CD14-positive monocyte (primary cell): ENCODE measurements around the gene S100A13. TPM values are rescaled to one million over a fixed set of nuclear protein-coding genes. Genes with fewer than 3 reads are reported as not detected.

Source experiments
- DNase-seq, 3 donors: peaks; one replicate each; pipeline ENCODE4 v3.0.0-alpha.2; 2011 to 2022
- H2AFZ ChIP-seq: 2 replicates; pipeline ENCODE4 v1.6.0; 2012; ENCODE audit warnings: mild to moderate bottlenecking, low read depth, low read length, inconsistent platforms; ENCODE audit not compliant: insufficient read depth, poor library complexity, severe bottlenecking
- H3K27ac ChIP-seq, 2 donors: 1 replicate in 1 of 2; 2 replicates in 1 of 2; pipeline ENCODE4 v1.5.1; 2012 to 2013; ENCODE audit warnings: low read length in 2 of 2, control low read depth in 1 of 2, inconsistent platforms in 1 of 2, low read depth in 1 of 2, mild to moderate bottlenecking in 1 of 2
- H3K27me3 ChIP-seq, 2 donors: one replicate each; pipeline versions ENCODE4 v1.6.0 to v1.6.1; 2011 to 2013; ENCODE audit warnings: low read length in 2 of 2; ENCODE audit not compliant: control insufficient read depth in 2 of 2, insufficient read depth in 2 of 2
- H3K36me3 ChIP-seq, 2 donors: replicated peaks in 1 of 2; 1 replicate in 1 of 2; 2 replicates in 1 of 2; pipeline versions ENCODE4 v1.5.1 to v1.6.1; 2012 to 2013; ENCODE audit warnings: low read length in 2 of 2, control low read depth in 1 of 2, inconsistent platforms in 1 of 2, mild to moderate bottlenecking in 1 of 2; ENCODE audit not compliant: insufficient read depth in 2 of 2, control insufficient read depth in 1 of 2
- H3K4me1 ChIP-seq, 2 donors: 1 replicate in 1 of 2; 2 replicates in 1 of 2; pipeline versions ENCODE4 v1.5.1 to v1.6.1; 2012 to 2013; ENCODE audit warnings: low read length in 2 of 2, control low read depth in 1 of 2, inconsistent platforms in 1 of 2, mild to moderate bottlenecking in 1 of 2, moderate library complexity in 1 of 2; ENCODE audit not compliant: insufficient read depth in 2 of 2, control insufficient read depth in 1 of 2
- H3K4me2 ChIP-seq: replicated peaks from 2 replicates; pipeline ENCODE3; 2012; ENCODE audit warnings: low read length, moderate library complexity, mild to moderate bottlenecking; ENCODE audit not compliant: poor library complexity, severe bottlenecking; ENCODE audit errors: extremely low read depth
- H3K4me3 ChIP-seq, 3 experiments: fragments of 200-600 bp in 1 of 3; sonication (generic) in 1 of 3; replicated peaks in 1 of 3; 1 replicate in 2 of 3; 2 replicates in 1 of 3; pipeline ENCODE4 v1.5.1; 2011 to 2013; ENCODE audit warnings: low read length in 3 of 3, mild to moderate bottlenecking in 3 of 3, control low read depth in 2 of 3, low read depth in 2 of 3, inconsistent platforms in 1 of 3, moderate library complexity in 1 of 3
- H3K79me2 ChIP-seq: 2 replicates; pipeline ENCODE4 v1.6.0; 2012; ENCODE audit warnings: mild to moderate bottlenecking, control low read depth, inconsistent platforms, low read length, moderate library complexity; ENCODE audit not compliant: insufficient read depth
- H3K9ac ChIP-seq: 2 replicates; pipeline ENCODE4 v1.6.0; 2017; ENCODE audit warnings: low read length, mild to moderate bottlenecking; ENCODE audit not compliant: insufficient read depth, poor library complexity, severe bottlenecking
- H3K9me3 ChIP-seq, 2 donors: replicated peaks in 1 of 2; 1 replicate in 1 of 2; 2 replicates in 1 of 2; pipeline versions ENCODE4 v1.5.1 to v1.6.1; 2012 to 2013; ENCODE audit warnings: low read length in 2 of 2, control low read depth in 1 of 2; ENCODE audit not compliant: control insufficient read depth in 1 of 2, insufficient read depth in 1 of 2
- H4K20me1 ChIP-seq: 2 replicates; pipeline ENCODE4 v1.6.0; 2012; ENCODE audit warnings: mild to moderate bottlenecking, low read length, control low read depth, moderate library complexity; ENCODE audit not compliant: insufficient read depth
- H3K27ac Mint-ChIP-seq, 7 donors: one replicate each; pipeline ENCODE4 v1.8.0; 2020; ENCODE audit warnings: mild to moderate bottlenecking in 7 of 7, mixed read lengths in 7 of 7, moderate library complexity in 6 of 7, inconsistent platforms in 2 of 7
- H3K27me3 Mint-ChIP-seq, 3 donors: one replicate each; pipeline ENCODE4 v1.8.0; 2021 to 2022; ENCODE audit warnings: low read depth in 3 of 3, mild to moderate bottlenecking in 3 of 3, mixed read lengths in 3 of 3, moderate library complexity in 3 of 3, inconsistent platforms in 1 of 3
- H3K36me3 Mint-ChIP-seq, 2 donors: one replicate each; pipeline ENCODE4 v1.8.0; 2020; ENCODE audit warnings: mixed read lengths in 2 of 2, inconsistent platforms in 1 of 2, mild to moderate bottlenecking in 1 of 2
- H3K4me1 Mint-ChIP-seq: one replicate; pipeline ENCODE4 v1.8.0; 2020; ENCODE audit warnings: mild to moderate bottlenecking, mixed read lengths
- H3K4me3 Mint-ChIP-seq, 2 donors: one replicate each; pipeline ENCODE4 v1.8.0; 2020; ENCODE audit warnings: mild to moderate bottlenecking in 2 of 2, mixed read lengths in 2 of 2, moderate library complexity in 1 of 2
- H3K9me3 Mint-ChIP-seq, 7 donors: one replicate each; pipeline ENCODE4 v1.8.0; 2020 to 2022; ENCODE audit warnings: mixed read lengths in 7 of 7, mild to moderate bottlenecking in 6 of 7, moderate library complexity in 6 of 7, inconsistent platforms in 2 of 7
- CTCF ChIP-seq: fragments of 200-600 bp; IDR thresholded peaks from one replicate; pipeline ENCODE4 v1.8.0; 2022; ENCODE audit warnings: antibody characterized with exemption, mild to moderate bottlenecking
- WGBS: methylation state at CpG from one replicate; pipeline ENCODE4 v1.1.5; 2013; ENCODE audit warnings: missing lambda C conversion rate; ENCODE audit not compliant: insufficient coverage; 5-methylcytosine and 5-hydroxymethylcytosine counted together
- intact Hi-C, 2 donors: fragments of 100-400 bp; cut with micrococcal nuclease; formaldehyde crosslinking; loops; one replicate each; pipeline versions ENCODE4 v1.15.0 to v1.15.1; 2023
- polyA plus RNA-seq, 3 donors: library from polyadenylated mRNA; depleted of rRNA in 1 of 3; unstranded in 2 of 3; stranded (reverse) in 1 of 3; fragments of 300-500 nt in 2 of 3; fragments of >200 nt in 1 of 3; fragmentation: Illumina TruSeq in 2 of 3; gene quantifications; 1 replicate in 2 of 3; 2 replicates in 1 of 3; pipeline ENCODE4 v1.2.3, GENCODE V29; 2012 to 2021

S100A13 gene
- polyA plus RNA-seq, 3 donors = 2.5 to 13.9 (median 2.6) TPM

GRCh38 chr1:153649863-153650235 is 22.5 kb upstream of the S100A13 start:
- Histone ChIP-seq H3K9ac (no peak overlapping the region), H3K27ac (no peak overlapping the region), H3K4me2 (no peak overlapping the region), H3K79me2 (peaks cover 11% of the 10 kb centered on the region), H3K4me1 (peaks cover 40 to 46% of the 10 kb centered on the region in 2 donors), H3K27me3 (no peaks in the 10 kb centered on the region), H3K4me3 (no peak overlapping the region), H3K9me3 (no peaks in the 10 kb centered on the region), H2AFZ (no peak overlapping the region), H4K20me1 (peaks cover 10% of the 10 kb centered on the region), H3K36me3 (peaks cover 10 to 15% of the 10 kb centered on the region in 2 donors)
- peaks cover 18 to 19% of the 10 kb centered on the region in 2 donors for H3K36me3 Mint-ChIP-seq
- intact Hi-C loops = no loop called here
- no peak overlapping the region for H3K4me3 Mint-ChIP-seq
- WGBS = 91% methylated on average over 2 of the region's 2 CpGs
- TF ChIP-seq CTCF = no peak
- no peak overlapping the region for H3K27ac Mint-ChIP-seq
- DNase-seq = no peak
- H3K4me1 Mint-ChIP-seq = peaks cover 44% of the 10 kb centered on the region
- H3K27me3 Mint-ChIP-seq = peaks cover 0 to 2% (median 2%) of the 10 kb centered on the region in 3 donors
- H3K9me3 Mint-ChIP-seq = peaks cover 0 to 2% (median 0%) of the 10 kb centered on the region in 7 donors

- peaks cover 16% of the 10 kb centered on the region for H3K79me2 ChIP-seq
- peaks cover 47% of the 10 kb centered on the region for H3K4me1 Mint-ChIP-seq
- no peak for TF ChIP-seq CTCF
- H4K20me1 ChIP-seq = peaks cover 15% of the 10 kb centered on the region
- peaks cover 0 to 2% (median 2%) of the 10 kb centered on the region in 3 donors for H3K27me3 Mint-ChIP-seq
- no peak overlapping the region for H3K4me3 Mint-ChIP-seq
- no peak overlapping the region for H3K9ac ChIP-seq
- H3K27me3 ChIP-seq = no peaks in the 10 kb centered on the region
- H3K36me3 Mint-ChIP-seq = peaks cover 23 to 24% of the 10 kb centered on the region in 2 donors
- no peak overlapping the region for H3K27ac ChIP-seq
- H3K4me3 ChIP-seq = no peak overlapping the region
- H3K9me3 ChIP-seq = no peaks in the 10 kb centered on the region
- intact Hi-C loops = no loop called here
- no peak overlapping the region for H3K4me2 ChIP-seq
- H3K36me3 ChIP-seq = peaks cover 15 to 21% of the 10 kb centered on the region in 2 donors
- H3K4me1 ChIP-seq = peaks cover 40 to 48% of the 10 kb centered on the region in 2 donors
- peak overlapping the region in 2 of 7 donors; percentile 30 to 64 for H3K27ac Mint-ChIP-seq
- WGBS = 89% methylated on average over 1 of the region's 3 CpGs
- H2AFZ ChIP-seq = no peak overlapping the region
- DNase-seq = no peak
- peaks cover 0 to 2% (median 0%) of the 10 kb centered on the region in 7 donors for H3K9me3 Mint-ChIP-seq
Observed at GRCh38 chr1:153649137-153649862, 22.0 kb upstream of the S100A13 start.
